ENCODE results near the gene TCF4.

- TF ChIP-seq CTCF (IDR thresholded peaks at IDR 0.05) (no peak), POLR2A (IDR thresholded peaks at IDR 0.05) (no peak), POLR2AphosphoS5 (IDR thresholded peaks at IDR 0.05) (no peak), EP300 (IDR thresholded peaks at IDR 0.05; ENCODE audit: low read depth) (no peak)
Measured at GRCh38 chr18:55262021-55262560, 325.9 kb downstream of the TCF4 start.
